ENCODE data around the gene SLC8A1.

GRCh38 chr2:40371525-40372282, 80.2 kb downstream of the SLC8A1 start:
- TF ChIP-seq POLR2A (IDR thresholded peaks at IDR 0.05) = no peak
- no peak for TF ChIP-seq CTCF (IDR thresholded peaks at IDR 0.05 in 4 of 5, conservative IDR thresholded peaks at IDR 0.05 in 1 of 5)
